Thyroid gland (tissue), 4 donors: Measurements from ENCODE around the gene ANKDD1B. TPM values are rescaled to one million over a fixed set of nuclear protein-coding genes. Genes with fewer than 3 reads are reported as not detected.

Experiments used
- DNase-seq, 2 donors: peaks; one replicate each; pipeline ENCODE4 v3.0.0-alpha.2; 2019
- H3K27ac ChIP-seq, 3 donors: fragments of 200-600 bp; sonication (generic); 1 replicate in 2 of 3; 2 replicates in 1 of 3; pipeline ENCODE4 v1.5.1; 2016 to 2019; ENCODE audit warnings: mild to moderate bottlenecking in 1 of 3, moderate library complexity in 1 of 3
- H3K27me3 ChIP-seq: fragments of 200-600 bp; sonication (generic); one replicate; pipeline ENCODE4 v1.5.1; 2019
- H3K36me3 ChIP-seq, 2 donors: fragments of 200-600 bp; sonication (generic); one replicate each; pipeline ENCODE4 v1.5.1; 2016 to 2019
- H3K4me1 ChIP-seq, 2 donors: fragments of 200-600 bp; sonication (generic); one replicate each; pipeline ENCODE4 v1.5.1; 2017 to 2019
- H3K4me3 ChIP-seq, 3 donors: fragments of 200-600 bp; sonication (generic); replicated peaks in 1 of 3; 1 replicate in 2 of 3; 2 replicates in 1 of 3; pipeline ENCODE4 v1.5.1; 2016; ENCODE audit warnings: mild to moderate bottlenecking in 1 of 3
- H3K9me3 ChIP-seq: fragments of 200-600 bp; sonication (generic); one replicate; pipeline ENCODE4 v1.5.1; 2017
- CTCF ChIP-seq, 6 experiments: fragments of 200-600 bp in 3 of 6; fragments of 450-650 bp in 3 of 6; sonication (generic) in 3 of 6; IDR thresholded peaks; one replicate each; pipeline ENCODE4 v1.5.1; 2016 to 2019; ENCODE audit warnings: antibody characterized with exemption in 6 of 6, mild to moderate bottlenecking in 2 of 6, inconsistent platforms in 1 of 6, moderate library complexity in 1 of 6
- POLR2A ChIP-seq, 2 donors: fragments of 450-650 bp; IDR thresholded peaks; one replicate each; pipeline ENCODE4 v1.6.1; 2017; ENCODE audit warnings: antibody characterized with exemption in 2 of 2, mild to moderate bottlenecking in 2 of 2, moderate library complexity in 1 of 2
- WGBS, 2 donors: methylation state at CpG; one replicate each; pipeline ENCODE4 v1.1.5; 2017; 5-methylcytosine and 5-hydroxymethylcytosine counted together
- intact Hi-C: fragments of 100-400 bp; cut with DNase I; formaldehyde crosslinking; loops from one replicate; pipeline ENCODE4 v1.15.1; 2023
- total RNA-seq, 4 donors: library from RNA; depleted of rRNA; stranded (reverse); fragments of >200 nt; gene quantifications; one replicate each; pipeline ENCODE4 v1.2.3, GENCODE V29; 2016

ANKDD1B gene
- total RNA-seq, 4 donors from 2014 or later = 1.1 to 1.7 TPM; not detected in 2

GRCh38 chr5:75622564-75622963 lies 11.3 kb downstream of the ANKDD1B start:
- H3K4me1 ChIP-seq = no peaks in the 10 kb centered on the region
- 77 to 90% methylated on average over 4 of the region's 4 CpGs for WGBS, 2 donors
- no peak overlapping the region for H3K27ac ChIP-seq
- intact Hi-C loops = no loop called here
- H3K9me3 ChIP-seq = no peaks in the 10 kb centered on the region
- H3K4me3 ChIP-seq = no peak overlapping the region
- H3K27me3 ChIP-seq = no peaks in the 10 kb centered on the region
- DNase-seq = no peak
- no peaks in the 10 kb centered on the region for H3K36me3 ChIP-seq
- no peak for TF ChIP-seq POLR2A (IDR thresholded peaks at IDR 0.05)
- no peak for TF ChIP-seq CTCF (IDR thresholded peaks at IDR 0.05)

GRCh38 chr5:75623846-75624245 lies 12.6 kb downstream of the ANKDD1B start:
- Histone ChIP-seq H3K27ac (no peak overlapping the region), H3K9me3 (no peaks in the 10 kb centered on the region), H3K36me3 (no peaks in the 10 kb centered on the region), H3K4me1 (no peaks in the 10 kb centered on the region), H3K4me3 (no peak overlapping the region), H3K27me3 (no peaks in the 10 kb centered on the region)
- TF ChIP-seq POLR2A (IDR thresholded peaks at IDR 0.05) (no peak), CTCF (IDR thresholded peaks at IDR 0.05) (no peak)
- no peak for DNase-seq
- intact Hi-C loops = no loop called here

DNA sequence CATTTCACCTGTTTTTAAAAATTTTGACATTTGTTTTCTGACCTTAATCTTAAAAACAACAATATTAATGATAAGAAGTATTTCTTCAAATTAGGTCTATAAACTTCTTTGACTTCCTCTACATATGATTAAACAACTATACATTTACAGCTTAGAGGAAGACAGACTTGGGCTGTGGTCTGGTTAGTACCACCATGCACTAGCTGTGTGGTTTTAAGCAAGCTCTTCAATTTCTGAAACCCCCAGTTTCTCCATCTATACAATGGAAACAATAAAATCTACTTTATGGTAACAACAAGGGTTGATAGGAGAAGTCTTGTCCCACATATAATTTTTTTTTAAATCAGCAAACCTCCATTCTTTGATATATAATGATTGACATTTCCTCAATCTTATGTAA lies 15.7 kb downstream of the ANKDD1B start:
- no peaks in the 10 kb centered on the region for H3K9me3 ChIP-seq
- H3K36me3 ChIP-seq = no peaks in the 10 kb centered on the region
- H3K27me3 ChIP-seq = no peaks in the 10 kb centered on the region
- intact Hi-C loops = no loop called here
- H3K4me1 ChIP-seq = no peaks in the 10 kb centered on the region
- no peak overlapping the region for H3K27ac ChIP-seq
- no peak overlapping the region for H3K4me3 ChIP-seq
- TF ChIP-seq POLR2A (IDR thresholded peaks at IDR 0.05) (no peak), CTCF (IDR thresholded peaks at IDR 0.05) (no peak)
- DNase-seq = no peak

DNA sequence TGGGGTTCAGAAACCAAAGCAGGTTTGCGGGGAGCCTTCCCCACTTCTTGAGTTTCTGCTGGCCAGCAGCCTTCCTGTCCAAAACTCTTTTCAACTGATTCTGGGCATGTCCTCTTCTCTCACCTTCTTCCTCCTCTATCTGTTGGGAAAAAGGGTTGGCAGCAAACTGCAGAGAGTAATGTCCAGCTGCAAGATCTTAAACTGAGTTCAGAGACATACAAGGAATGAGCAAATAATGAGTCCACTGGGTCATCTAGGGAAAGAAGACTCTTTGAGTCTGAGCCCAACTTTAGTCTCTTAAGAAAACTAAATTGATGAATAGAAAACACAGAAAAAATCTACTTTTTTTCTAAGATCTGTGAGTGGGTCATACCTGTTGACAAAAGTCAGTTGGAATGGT lies 16.5 kb downstream of the ANKDD1B start:
- H3K27me3 ChIP-seq = no peaks in the 10 kb centered on the region
- no peak for TF ChIP-seq POLR2A (IDR thresholded peaks at IDR 0.05)
- TF ChIP-seq CTCF (IDR thresholded peaks at IDR 0.05) = no peak

GRCh38 chr5:75630875-75631274 lies 19.6 kb downstream of the ANKDD1B start:
- Histone ChIP-seq H3K4me3 (no peak overlapping the region), H3K9me3 (no peaks in the 10 kb centered on the region), H3K27ac (no peak overlapping the region), H3K27me3 (no peaks in the 10 kb centered on the region), H3K36me3 (no peaks in the 10 kb centered on the region), H3K4me1 (no peaks in the 10 kb centered on the region)
- TF ChIP-seq CTCF (IDR thresholded peaks at IDR 0.05) = no peak
- TF ChIP-seq POLR2A (IDR thresholded peaks at IDR 0.05) = no peak
- 94 to 96% methylated on average over 2 of the region's 2 CpGs for WGBS, 2 donors
- intact Hi-C loops = no loop called here
- DNase-seq = no peak

More for the DNA sequence above, 16.5 kb downstream of the ANKDD1B start:
- 94 to 100% methylated on average over 1 of the region's 1 CpG for WGBS, 2 donors
- H3K9me3 ChIP-seq = no peaks in the 10 kb centered on the region
- intact Hi-C loops = no loop called here
- DNase-seq = no peak
- H3K27ac ChIP-seq = no peak overlapping the region
- H3K4me3 ChIP-seq = no peak overlapping the region
- no peaks in the 10 kb centered on the region for H3K36me3 ChIP-seq
- no peaks in the 10 kb centered on the region for H3K4me1 ChIP-seq
